ENCODE data around the gene G3BP2. TPM values are rescaled to one million over a fixed set of nuclear protein-coding genes. Genes with fewer than 3 reads are reported as not detected.
A peak's percentile ranks its signal among the peaks of the same experiment; 100 is the strongest.
"Not testable (repeated sequence)": the region's sequence is repeated elsewhere in the genome, so short reads cannot be mapped to it uniquely, and the experiment has no call there.

The G3BP2 gene
- 177 and 407 TPM in 2 replicates for total RNA-seq (ENCODE audit: low replicate concordance)

DNA sequence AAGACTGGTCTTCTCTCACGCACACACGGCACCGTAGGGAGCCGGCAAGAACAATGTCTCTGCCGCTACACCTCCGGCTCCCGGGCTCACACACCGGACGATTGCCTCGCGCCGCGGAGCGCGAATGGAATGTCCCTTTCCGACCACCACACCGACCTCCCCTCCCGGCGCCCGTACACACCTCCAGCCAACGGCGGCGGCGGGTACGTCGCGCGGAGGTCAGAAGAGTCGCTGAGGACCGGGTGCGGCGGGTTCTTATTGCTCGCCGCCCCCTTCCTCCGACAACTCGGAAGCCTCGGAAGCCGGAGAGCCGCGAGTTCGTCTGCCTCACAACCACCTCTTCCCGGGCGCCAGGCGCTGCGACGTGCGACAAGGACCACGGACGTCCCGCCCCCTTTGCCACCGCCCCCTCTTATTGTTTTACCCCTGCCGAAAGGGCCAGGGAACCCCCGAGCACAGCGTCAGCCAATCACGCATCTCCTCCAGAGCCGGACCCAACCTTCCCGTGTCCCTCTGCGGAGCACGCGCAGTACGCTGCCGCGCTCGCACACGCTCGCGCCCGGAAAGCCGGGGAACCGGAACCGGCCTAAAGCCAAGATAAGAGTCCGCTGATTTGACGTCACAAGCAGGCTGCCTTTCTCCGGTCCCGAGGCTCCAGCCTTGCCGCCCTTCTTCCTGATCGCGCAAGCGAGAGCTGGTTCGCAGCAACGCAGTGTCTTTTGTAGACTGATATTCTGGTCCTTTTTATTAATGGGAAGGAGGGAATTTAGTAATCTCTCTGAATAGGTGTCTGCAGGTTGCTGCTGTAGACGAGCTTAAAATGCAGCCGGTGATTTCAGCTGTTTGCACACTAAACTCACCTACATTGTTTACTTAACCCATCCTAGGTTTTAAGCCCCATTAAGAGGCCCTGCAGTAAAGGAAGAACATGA lies at the start of gene G3BP2:
Gene G3BP2, minus strand, starts transcription at position 385 of the 932 bp plus-strand sequence. CDS start 11,386 bp downstream, outside the sequence.
- DNase-seq (ENCODE audit: low read depth), result peak; percentile 98
- H3K4me3 ChIP-seq (ENCODE audit: low read depth, low read length), result peak within 1 kb of the TSS; percentile 96
- TF ChIP-seq, protein P1, sequence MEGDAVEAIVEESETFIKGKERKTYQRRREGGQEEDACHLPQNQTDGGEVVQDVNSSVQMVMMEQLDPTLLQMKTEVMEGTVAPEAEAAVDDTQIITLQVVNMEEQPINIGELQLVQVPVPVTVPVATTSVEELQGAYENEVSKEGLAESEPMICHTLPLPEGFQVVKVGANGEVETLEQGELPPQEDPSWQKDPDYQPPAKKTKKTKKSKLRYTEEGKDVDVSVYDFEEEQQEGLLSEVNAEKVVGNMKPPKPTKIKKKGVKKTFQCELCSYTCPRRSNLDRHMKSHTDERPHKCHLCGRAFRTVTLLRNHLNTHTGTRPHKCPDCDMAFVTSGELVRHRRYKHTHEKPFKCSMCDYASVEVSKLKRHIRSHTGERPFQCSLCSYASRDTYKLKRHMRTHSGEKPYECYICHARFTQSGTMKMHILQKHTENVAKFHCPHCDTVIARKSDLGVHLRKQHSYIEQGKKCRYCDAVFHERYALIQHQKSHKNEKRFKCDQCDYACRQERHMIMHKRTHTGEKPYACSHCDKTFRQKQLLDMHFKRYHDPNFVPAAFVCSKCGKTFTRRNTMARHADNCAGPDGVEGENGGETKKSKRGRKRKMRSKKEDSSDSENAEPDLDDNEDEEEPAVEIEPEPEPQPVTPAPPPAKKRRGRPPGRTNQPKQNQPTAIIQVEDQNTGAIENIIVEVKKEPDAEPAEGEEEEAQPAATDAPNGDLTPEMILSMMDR (IDR thresholded peaks at IDR 0.05; ENCODE audit: insufficient read depth, low read length), result no peak

DNA sequence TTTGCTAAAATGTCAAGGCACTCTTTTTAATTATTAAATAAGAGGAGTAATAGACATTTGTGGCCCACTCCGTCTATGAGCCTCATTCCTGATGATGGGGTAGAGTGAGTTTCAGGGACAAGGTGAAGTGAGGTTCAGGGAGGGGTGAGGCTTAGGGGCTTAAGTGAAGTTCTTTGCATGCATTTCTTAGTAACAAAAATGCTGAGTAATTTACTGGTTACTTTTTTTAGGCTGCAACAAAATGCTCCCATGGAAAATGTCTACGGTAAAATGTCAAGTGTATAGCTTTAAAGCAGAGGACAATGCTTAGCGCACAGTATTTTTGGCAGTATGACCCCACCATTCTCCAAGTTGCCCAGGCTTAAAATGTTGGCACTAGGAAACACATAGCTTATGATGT lies 49.2 kb upstream of the G3BP2 start:
- TF ChIP-seq, protein P1 (IDR thresholded peaks at IDR 0.05; ENCODE audit: insufficient read depth, low read length), result no peak
- no peak for DNase-seq (ENCODE audit: low read depth)
- H3K4me3 ChIP-seq (ENCODE audit: low read depth, low read length), result no peak overlapping the region

DNA sequence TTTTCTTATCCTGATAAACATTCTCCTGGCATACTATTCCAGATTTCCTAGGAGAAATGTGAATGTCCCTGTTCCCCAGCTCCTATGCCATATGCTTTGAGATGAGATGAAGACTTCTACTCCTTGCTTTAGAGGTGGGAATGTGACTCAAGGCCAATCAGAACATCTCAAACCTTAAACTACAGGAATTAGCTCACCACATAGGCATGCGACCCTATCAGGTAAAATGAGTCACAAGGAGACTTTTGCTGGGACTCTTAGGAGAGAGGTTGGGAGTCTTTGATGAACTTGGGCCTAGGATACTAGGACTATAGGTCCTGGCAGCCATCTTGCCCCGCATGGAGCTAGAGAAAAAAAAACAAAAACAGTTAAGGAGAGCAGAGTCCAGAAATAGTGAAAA lies 45.3 kb upstream of the G3BP2 start:
- TF ChIP-seq, protein P1 (IDR thresholded peaks at IDR 0.05; ENCODE audit: insufficient read depth, low read length), result no peak
- no peak overlapping the region for H3K4me3 ChIP-seq (ENCODE audit: low read depth, low read length)
- DNase-seq (ENCODE audit: low read depth), result no peak

DNA sequence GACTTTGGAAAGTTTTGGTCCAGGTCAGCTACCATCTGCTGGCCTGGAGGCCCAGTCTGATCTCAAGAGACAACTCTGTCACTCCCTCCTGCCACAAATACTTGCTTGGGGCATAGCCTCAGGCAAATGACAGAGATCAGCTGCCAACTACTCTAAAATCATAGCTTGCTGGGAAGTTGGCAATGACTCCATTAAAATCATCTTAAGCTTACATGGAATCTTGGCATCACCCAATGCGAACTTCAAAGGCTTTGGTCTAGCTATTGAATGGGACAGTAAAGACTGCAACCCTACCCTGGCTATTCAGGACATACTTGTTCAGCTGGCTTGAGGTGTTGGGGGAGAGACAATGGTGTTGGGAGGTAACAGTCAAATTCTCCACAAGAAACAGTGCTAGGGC lies 44.2 kb upstream of the G3BP2 start:
- H3K4me3 ChIP-seq (ENCODE audit: low read depth, low read length), result no peak overlapping the region
- no peak for DNase-seq (ENCODE audit: low read depth)
- TF ChIP-seq, protein P1 (IDR thresholded peaks at IDR 0.05; ENCODE audit: insufficient read depth, low read length), result no peak

DNA sequence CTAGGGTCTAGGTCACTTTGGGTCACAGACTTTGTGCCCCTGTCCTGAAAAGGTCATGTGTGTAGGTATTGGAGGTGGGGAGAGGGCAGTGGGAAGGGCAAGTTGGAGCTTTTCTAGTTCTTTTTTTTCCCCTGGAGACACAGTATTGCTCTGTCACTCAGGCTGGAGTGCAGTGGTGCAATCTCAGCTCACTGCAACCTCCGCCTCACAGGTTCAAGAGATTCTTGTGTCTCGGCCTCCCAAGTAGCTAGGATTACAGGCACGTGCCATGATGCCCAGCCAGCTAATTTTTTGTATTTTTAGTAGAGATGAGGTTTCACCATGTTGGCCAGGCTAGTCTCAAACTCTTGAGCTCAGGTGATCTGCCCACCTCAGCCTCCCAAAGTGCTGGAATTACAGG lies 42.8 kb upstream of the G3BP2 start:
- DNase-seq (ENCODE audit: low read depth); H3K4me3 ChIP-seq (ENCODE audit: low read depth, low read length): not testable (repeated sequence)

DNA sequence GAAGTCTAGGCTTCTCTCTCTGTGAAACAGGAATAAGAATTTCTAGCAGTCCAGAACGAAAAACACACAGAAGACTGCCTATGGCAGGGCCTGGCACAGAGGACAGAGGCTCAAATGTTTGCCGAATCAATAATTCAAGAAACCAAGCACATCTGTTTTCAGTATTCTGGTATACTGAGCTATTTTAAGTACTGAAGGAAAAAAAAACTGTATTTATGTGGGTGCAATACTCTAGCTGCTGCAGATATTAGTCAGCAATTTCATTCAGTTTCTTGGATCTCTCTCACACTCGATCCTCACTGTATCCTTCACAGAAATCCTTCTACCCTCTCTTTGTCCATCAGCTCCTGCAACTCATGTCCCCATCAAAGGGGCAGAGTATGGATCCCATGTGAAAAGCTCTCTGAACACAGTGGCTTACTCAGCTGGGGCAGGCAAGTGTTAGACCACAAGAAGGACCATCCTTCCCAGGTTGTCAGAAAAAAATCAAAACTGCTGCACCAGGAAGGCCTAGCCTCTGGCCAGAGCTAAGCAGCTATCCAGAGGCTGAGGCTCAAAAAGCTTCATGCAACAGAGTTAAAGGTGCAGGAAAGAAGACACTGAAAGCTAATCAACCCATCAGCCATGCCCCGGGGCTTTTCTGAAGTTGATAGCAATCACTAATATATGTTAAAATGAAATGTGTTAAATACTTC lies 42.0 kb upstream of the G3BP2 start:
- TF ChIP-seq, protein P1 (IDR thresholded peaks at IDR 0.05; ENCODE audit: insufficient read depth, low read length), result no peak
- DNase-seq (ENCODE audit: low read depth), result peak; percentile 76
- peak overlapping the region; percentile 25 for H3K4me3 ChIP-seq (ENCODE audit: low read depth, low read length)

DNA sequence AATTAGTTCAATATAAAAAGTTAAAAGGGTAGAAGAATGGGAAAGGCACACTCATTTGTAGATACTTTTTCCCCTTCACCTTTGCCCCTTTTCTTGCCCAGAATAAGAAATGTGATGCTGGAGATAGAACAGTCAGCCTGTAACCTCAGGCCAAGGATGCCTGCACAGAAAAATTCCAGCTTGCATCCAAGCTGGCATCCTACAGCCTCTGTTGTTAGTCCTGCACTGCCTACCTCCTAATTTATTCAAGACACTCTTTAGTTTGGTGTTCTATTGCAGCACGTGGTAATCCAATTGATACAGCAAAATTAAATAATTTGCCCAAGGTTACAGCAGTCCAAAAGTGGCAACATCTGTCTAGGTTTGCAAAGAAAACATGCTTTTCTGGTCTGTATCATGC lies 41.5 kb upstream of the G3BP2 start:
- no peak for DNase-seq (ENCODE audit: low read depth)
- TF ChIP-seq, protein P1 (IDR thresholded peaks at IDR 0.05; ENCODE audit: insufficient read depth, low read length), result no peak
- peak overlapping the region; percentile 25 for H3K4me3 ChIP-seq (ENCODE audit: low read depth, low read length)
